Uterus (tissue), 4 donors: ENCODE measurements around the gene ZNF480. TPM values are rescaled to one million over a fixed set of nuclear protein-coding genes. Genes with fewer than 3 reads are reported as not detected.

Experiments used
- DNase-seq, 2 donors: peaks; one replicate each; pipeline ENCODE4 v3.0.0-alpha.2; 2019 to 2020
- H3K27ac ChIP-seq, 2 donors: fragments of 200-600 bp; sonication (generic); 1 replicate in 1 of 2; 2 replicates in 1 of 2; pipeline ENCODE4 v1.5.1; 2016 to 2018
- H3K27me3 ChIP-seq, 2 donors: fragments of 200-600 bp; sonication (generic); one replicate each; pipeline ENCODE4 v1.5.1; 2018 to 2019; ENCODE audit warnings: control low read depth in 1 of 2
- H3K36me3 ChIP-seq, 2 donors: fragments of 200-600 bp; sonication (generic); one replicate each; pipeline ENCODE4 v1.5.1; 2019; ENCODE audit warnings: control low read depth in 1 of 2
- H3K4me1 ChIP-seq, 2 donors: fragments of 200-600 bp; sonication (generic); one replicate each; pipeline ENCODE4 v1.5.1; 2018 to 2019; ENCODE audit warnings: control low read depth in 1 of 2
- H3K4me3 ChIP-seq, 2 donors: fragments of 200-600 bp; sonication (generic); 1 replicate in 1 of 2; 2 replicates in 1 of 2; pipeline ENCODE4 v1.5.1; 2018 to 2019; ENCODE audit warnings: mild to moderate bottlenecking in 1 of 2
- H3K9me3 ChIP-seq, 2 donors: fragments of 200-600 bp; sonication (generic); one replicate each; pipeline ENCODE4 v1.5.1; 2019; ENCODE audit warnings: control low read depth in 1 of 2
- POLR2A ChIP-seq, 2 donors: fragments of 450-650 bp; IDR thresholded peaks; one replicate each; pipeline ENCODE4 v1.6.1; 2016; ENCODE audit warnings: antibody characterized with exemption in 2 of 2, mild to moderate bottlenecking in 1 of 2, moderate library complexity in 1 of 2
- intact Hi-C: fragments of 100-400 bp; cut with DNase I; formaldehyde crosslinking; loops from one replicate; pipeline ENCODE4 v1.15.1; 2023; ENCODE audit warnings: low total_unique reads
- total RNA-seq, 4 donors: library from RNA; depleted of rRNA in 3 of 4; stranded (reverse); fragments of >200 nt in 3 of 4; gene quantifications; one replicate each; pipeline versions ENCODE4 v1.1.0 to v1.2.4, GENCODE V29; 2014 to 2023
- TF ChIP-seq, protein P1 (sequence below), 4 experiments: fragments of 200-600 bp in 2 of 4; fragments of 450-650 bp in 2 of 4; sonication (generic) in 2 of 4; IDR thresholded peaks; one replicate each; pipeline ENCODE4 v1.5.1; 2016 to 2019; ENCODE audit warnings: antibody characterized with exemption in 4 of 4, mild to moderate bottlenecking in 2 of 4, moderate library complexity in 1 of 4
- donor health status: DM: yes; HTN: yes; CAD: no.

ZNF480 gene
- total RNA-seq, 4 donors from 2014 or later: 2.4 to 16.4 (median 10.5) TPM

DNA sequence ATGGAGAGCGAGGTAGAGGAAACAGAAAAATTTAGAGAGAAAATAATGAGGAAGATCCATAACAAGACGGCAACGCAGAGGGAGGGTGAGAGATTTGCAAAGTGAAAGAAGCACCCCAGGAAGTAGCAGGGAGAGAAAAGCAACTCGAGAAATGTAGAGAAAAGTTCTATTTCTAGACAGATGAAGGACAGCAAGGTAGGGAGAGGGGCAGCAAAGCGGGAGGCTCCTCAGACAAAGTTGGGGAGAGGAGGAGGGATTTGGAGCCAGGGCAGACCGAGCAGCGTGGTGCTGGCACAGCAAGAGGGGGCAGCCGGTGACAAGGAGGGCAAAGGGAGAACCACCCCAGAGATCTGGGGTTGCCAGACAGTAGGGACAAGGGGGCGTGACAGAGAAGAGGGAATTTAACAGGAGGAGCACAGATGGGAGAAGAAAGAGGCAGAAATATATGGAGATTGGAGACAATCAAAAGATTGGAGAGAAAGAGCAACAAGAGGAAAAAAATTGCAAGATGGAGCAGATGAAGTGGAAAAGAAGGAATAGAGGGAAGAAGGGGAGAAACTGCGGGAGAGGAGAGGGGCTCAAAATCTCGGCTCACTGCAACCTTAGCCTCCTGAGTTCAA is 26.6 kb upstream of the ZNF480 start:
- no peaks in the 10 kb centered on the region for H3K27me3 ChIP-seq
- peaks cover 3 to 7% of the 10 kb centered on the region in 2 donors for H3K4me1 ChIP-seq
- intact Hi-C loops: no loop called here
- H3K36me3 ChIP-seq: no peaks in the 10 kb centered on the region
- TF ChIP-seq, protein P1, sequence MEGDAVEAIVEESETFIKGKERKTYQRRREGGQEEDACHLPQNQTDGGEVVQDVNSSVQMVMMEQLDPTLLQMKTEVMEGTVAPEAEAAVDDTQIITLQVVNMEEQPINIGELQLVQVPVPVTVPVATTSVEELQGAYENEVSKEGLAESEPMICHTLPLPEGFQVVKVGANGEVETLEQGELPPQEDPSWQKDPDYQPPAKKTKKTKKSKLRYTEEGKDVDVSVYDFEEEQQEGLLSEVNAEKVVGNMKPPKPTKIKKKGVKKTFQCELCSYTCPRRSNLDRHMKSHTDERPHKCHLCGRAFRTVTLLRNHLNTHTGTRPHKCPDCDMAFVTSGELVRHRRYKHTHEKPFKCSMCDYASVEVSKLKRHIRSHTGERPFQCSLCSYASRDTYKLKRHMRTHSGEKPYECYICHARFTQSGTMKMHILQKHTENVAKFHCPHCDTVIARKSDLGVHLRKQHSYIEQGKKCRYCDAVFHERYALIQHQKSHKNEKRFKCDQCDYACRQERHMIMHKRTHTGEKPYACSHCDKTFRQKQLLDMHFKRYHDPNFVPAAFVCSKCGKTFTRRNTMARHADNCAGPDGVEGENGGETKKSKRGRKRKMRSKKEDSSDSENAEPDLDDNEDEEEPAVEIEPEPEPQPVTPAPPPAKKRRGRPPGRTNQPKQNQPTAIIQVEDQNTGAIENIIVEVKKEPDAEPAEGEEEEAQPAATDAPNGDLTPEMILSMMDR (IDR thresholded peaks at IDR 0.05): no peak
- TF ChIP-seq POLR2A (IDR thresholded peaks at IDR 0.05): no peak
- no peak for DNase-seq
- H3K27ac ChIP-seq: peak overlapping the region; percentile 82 to 97
- peak overlapping the region; percentile 95 to 97 for H3K4me3 ChIP-seq
- H3K9me3 ChIP-seq: no peaks in the 10 kb centered on the region

DNA sequence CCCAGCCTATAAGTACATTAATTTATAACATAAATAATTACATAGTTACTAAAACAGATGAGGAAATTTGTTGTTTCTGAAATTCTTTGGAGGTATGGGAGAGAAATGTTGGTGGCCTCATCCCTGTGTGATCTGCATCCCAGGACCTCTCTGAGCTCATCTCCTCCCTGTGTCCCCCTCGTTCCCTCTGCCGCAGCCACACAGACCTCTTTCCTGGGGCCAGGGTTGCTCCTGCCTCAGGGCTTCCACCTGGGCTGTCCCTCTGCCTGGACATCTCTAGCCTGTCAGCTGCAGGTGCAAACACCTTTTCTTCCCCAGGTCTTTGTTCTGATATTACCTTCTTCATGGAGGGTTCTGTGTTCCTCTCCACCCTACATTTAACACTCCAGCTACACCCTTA is 23.7 kb upstream of the ZNF480 start:
- TF ChIP-seq POLR2A (IDR thresholded peaks at IDR 0.05): no peak
- TF ChIP-seq, protein P1 (IDR thresholded peaks at IDR 0.05): no peak
- Histone ChIP-seq H3K27ac (no peak overlapping the region), H3K4me3 (no peak overlapping the region), H3K36me3 (no peaks in the 10 kb centered on the region), H3K4me1 (peaks cover 3 to 7% of the 10 kb centered on the region in 2 donors), H3K27me3 (no peaks in the 10 kb centered on the region), H3K9me3 (no peaks in the 10 kb centered on the region)
- DNase-seq: no peak
- intact Hi-C loops: no loop called here

DNA sequence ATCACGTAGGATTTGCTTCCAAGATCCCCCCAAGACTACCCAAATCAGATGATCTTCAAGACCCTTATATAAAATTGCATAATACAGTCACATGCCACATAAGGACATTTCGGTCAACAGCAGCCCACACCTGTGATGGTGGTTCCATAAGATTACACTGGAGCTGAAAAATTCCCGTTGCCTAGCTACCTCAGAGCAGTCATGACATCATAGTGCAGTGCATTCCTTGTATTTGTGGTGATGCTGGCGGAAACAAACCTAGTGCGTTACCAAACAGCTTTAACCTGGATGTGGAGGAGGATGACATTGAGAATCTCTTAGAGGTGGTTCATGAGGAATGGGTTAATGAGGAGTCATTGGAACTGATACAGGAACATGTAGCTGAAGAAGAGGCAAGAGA is 22.8 kb upstream of the ZNF480 start:
- intact Hi-C loops: no loop called here
- no peaks in the 10 kb centered on the region for H3K9me3 ChIP-seq
- H3K27me3 ChIP-seq: no peaks in the 10 kb centered on the region
- H3K4me1 ChIP-seq: peaks cover 0 to 7% of the 10 kb centered on the region in 2 donors
- DNase-seq: no peak
- H3K4me3 ChIP-seq: no peak overlapping the region
- no peak overlapping the region for H3K27ac ChIP-seq
- TF ChIP-seq, protein P1 (IDR thresholded peaks at IDR 0.05): no peak
- TF ChIP-seq POLR2A (IDR thresholded peaks at IDR 0.05): no peak
- no peaks in the 10 kb centered on the region for H3K36me3 ChIP-seq

DNA sequence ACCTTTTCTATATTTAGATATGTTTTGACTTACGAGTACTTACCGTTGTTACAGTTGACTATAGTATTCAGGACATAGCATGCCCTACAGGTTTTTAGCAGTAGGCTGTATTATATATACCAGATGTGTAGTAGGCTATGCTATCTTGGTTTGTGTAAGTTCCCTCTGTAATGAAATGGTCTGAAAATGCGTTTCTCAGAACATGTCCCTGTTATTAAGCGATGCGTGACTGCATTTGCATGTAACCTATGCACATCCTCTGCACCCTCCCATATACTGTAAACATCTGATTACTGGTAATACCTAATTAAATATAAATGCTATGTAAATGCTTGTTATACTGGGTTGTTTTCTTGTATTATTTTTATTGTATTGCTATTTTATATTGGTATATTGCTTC is 21.0 kb upstream of the ZNF480 start:
- no peak for DNase-seq

DNA sequence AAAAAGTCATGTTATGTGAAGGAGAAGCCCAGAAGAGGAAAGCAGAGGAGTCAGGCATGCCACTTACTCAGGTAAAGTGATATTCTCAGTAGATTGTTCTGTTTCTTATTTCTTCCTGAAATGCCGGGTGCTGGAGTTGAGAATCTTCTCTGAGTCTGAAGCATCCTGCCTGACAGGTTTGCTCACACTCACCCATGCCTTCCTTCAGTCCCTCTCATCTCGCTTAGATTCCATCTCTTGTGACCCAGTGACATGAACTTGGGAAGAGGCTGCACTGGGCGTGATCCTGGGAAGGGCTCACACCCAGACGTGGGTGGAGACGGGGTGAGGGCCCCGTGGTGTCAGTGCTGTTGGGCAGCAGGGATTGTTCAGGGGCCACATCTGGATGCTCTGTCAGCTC is 19.5 kb upstream of the ZNF480 start:
- Histone ChIP-seq H3K4me3 (no peak overlapping the region), H3K4me1 (no peaks in the 10 kb centered on the region), H3K36me3 (no peaks in the 10 kb centered on the region), H3K27me3 (no peaks in the 10 kb centered on the region), H3K9me3 (no peaks in the 10 kb centered on the region), H3K27ac (no peak overlapping the region)
- DNase-seq: no peak
- TF ChIP-seq, protein P1 (IDR thresholded peaks at IDR 0.05): no peak
- TF ChIP-seq POLR2A (IDR thresholded peaks at IDR 0.05): no peak
- intact Hi-C loops: no loop called here

More for the DNA sequence above, 21.0 kb upstream of the ZNF480 start:
- H3K4me1 ChIP-seq: peaks cover 0 to 6% of the 10 kb centered on the region in 2 donors
- intact Hi-C loops: no loop called here
- no peak overlapping the region for H3K4me3 ChIP-seq
- no peaks in the 10 kb centered on the region for H3K27me3 ChIP-seq
- H3K27ac ChIP-seq: no peak overlapping the region
- TF ChIP-seq, protein P1 (IDR thresholded peaks at IDR 0.05): no peak
- no peak for TF ChIP-seq POLR2A (IDR thresholded peaks at IDR 0.05)
- H3K36me3 ChIP-seq: no peaks in the 10 kb centered on the region
- H3K9me3 ChIP-seq: no peaks in the 10 kb centered on the region
